NCI-H146 treated with DMSO at 0.1 percent for 48 hours (cell line): ENCODE measurements around the gene KCNQ1.

Experiments used
- DNase-seq: peaks from one replicate; lab custom pipeline; 2025; ENCODE audit not compliant: unreplicated experiment; lab: John Stamatoyannopoulos, UW

The KCNQ1 gene

DNA sequence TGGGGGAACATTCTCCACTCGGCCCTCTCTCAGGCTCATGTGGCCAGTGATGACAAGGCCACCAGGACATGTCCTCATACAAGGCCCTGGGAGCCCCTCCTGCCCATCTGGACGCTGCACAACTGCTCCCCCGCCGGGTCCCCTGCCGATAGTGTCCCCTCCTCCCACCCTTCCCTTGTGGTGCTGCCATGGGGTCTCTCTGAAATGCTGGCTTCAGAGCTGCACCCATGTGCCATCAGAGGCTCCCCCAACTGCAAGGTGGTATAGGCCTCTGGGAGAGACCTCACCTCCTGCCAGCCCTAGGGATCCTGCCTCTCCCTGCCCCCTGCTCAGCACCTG lies 142.0 kb downstream of the KCNQ1 start:
- DNase-seq = no peak

DNA sequence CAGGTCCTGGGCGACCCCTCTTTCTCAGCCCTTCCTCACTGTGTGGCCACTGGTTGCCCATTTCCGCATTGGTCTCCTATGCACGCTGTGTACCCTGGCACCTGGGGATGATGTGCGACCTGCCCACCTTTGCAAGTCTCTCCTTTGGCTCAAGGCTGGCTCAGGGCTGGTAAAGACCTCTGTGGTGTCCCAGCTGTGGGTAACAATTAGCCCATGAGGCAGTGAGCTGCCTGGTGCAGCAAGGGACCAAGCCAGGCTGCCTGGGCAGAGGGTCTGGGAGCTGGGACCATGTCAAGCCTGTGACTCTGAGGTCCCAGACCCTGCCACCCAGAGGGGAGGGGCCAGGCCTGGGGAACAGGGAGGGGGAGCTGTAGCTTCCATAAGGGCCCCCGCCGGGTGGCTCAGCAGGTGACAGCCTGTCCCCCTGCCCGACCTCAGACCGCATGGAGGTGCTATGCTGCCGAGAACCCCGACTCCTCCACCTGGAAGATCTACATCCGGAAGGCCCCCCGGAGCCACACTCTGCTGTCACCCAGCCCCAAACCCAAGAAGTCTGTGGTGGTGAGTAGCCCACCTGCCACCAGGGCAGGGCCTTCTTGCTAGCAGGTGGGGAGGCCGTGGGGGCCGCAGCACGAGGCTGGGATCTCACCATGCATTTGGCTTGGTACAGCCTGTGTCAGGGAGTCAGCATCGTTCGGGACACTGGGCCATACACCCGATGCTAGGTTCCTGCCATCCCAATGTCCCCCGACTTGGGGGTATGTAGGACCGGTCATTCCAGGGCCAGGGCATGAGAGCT lies 142.5 kb downstream of the KCNQ1 start:
- no peak for DNase-seq

DNA sequence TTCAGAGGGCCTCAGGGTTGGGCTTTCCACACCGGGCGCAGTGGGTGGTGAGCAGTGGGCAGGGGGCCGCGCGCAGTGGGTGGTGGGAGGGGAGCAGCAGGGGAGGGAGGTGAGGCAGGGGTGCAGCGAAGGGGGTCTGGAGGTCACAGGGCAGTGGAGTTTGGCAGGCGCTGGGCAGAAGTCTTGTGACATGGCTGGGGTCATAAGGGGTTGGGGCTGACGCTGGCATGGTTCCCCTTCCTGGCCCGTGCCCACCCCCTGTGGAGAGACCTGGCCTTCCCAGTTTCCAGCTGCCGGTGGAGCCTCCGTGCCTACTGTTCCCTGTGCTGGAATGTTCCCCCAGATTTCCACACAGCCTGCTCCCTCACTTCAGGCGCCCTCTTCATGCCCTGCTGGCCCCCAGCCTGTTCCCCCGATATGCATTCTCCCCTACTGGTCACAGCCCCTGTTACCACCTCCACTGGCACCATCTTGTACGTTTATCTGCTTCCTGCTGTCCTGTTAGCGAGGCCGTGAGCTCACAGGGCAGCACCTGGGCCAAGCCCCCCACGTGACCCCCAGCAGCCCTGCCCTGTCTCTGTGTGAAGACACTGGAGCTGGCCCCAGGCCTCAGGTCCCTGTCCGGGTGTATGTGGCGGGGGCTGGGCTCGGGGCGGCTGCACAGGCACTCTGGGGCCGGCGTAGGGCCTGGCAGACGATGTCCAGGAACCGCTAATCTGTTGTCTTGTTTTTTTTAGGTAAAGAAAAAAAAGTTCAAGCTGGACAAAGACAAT lies 143.4 kb downstream of the KCNQ1 start:
- no peak for DNase-seq

DNA sequence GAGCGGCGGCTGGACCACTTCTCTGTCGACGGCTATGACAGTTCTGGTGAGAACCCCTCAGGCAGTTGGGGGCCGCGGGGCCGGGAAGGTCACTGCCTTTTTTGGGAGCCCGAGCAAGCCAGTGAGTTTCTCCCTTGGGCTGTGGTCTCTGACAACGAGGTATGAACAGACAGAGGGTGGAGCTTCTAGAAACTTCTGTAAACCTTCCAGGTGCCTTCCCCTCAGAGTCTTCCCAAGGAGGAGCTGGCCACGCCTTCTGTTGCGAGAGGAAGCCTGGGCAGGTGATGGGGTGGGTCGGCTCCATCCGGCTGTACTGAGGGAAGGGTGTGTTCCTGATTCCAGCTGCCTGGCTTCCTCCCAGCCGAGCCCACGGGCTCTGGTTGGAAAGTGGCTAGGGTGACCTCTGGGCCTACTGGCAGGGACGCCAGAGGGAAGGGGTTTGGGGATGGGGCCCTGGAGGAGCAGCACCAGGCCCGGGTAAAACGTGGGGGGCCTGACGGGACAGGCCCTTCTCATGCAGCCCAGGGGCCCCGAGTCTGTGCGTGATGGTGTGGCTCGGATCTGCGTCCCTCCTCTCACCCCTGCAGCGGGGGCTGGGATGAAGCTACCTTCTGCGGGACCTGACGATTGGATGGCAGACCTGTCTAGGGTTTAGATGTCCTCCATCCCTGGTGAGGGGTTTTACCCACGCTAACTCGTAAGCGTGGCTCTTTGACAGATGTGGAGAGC lies 144.2 kb downstream of the KCNQ1 start:
- no peak for DNase-seq

DNA sequence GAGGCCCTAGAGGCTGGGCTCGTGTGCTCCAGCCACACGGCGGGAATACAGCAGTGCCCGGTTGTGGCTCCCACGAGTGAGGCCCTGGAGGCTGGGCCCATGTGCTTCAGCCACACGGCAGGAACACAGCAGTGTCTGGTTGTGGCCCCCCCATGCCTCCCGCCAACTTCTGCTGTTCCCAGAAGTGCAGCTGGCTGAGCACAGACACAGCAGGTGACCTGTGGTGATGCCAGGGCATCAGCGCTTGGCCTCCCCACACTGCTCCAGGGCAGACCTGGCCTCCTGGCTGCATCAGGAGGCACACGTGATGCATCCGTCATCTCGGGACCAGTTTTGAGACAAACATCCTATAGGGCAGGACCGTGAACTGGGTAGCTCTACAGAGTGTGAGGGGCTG lies 144.7 kb downstream of the KCNQ1 start:
- no peak for DNase-seq

DNA sequence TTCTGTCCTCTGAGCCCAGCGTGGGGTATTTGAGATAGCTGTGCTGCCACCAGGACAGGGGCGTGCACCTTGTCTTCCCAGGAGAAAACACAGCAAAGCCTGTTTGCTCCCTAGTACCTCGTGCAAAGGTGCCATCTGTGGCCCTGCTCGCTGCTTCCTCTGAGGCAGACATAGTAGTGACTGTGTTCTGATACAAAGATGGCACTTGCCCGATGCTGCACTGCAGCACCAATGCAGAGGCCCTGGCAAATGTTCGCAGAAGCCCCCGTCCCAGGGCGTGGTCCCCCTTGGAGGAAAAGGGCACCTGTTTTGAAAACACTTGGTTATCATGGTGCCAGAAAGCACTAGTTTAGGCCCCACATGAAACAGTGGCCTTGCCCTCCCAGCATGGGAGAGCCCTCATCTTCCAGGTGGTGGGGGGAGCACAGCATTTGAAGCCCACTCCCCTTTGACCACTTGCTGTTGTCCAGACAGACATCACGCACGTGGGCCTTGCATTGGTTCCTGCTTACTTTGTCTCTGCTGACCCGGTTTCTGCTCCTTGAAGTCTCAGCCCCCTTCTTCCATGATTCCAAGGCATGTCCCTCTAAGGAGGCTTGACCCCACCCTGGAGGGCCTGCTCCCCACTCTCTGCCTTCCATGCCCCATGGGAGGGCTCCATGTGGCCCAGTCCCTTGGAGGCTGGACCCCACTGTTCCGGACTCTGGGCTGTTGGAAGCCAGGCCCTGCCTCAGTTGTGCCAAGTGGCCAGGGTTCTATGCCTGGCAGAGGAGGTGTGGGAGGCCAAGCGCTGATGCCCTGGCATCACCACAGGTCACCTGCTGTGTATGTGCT lies 145.5 kb downstream of the KCNQ1 start:
- no peak for DNase-seq

DNA sequence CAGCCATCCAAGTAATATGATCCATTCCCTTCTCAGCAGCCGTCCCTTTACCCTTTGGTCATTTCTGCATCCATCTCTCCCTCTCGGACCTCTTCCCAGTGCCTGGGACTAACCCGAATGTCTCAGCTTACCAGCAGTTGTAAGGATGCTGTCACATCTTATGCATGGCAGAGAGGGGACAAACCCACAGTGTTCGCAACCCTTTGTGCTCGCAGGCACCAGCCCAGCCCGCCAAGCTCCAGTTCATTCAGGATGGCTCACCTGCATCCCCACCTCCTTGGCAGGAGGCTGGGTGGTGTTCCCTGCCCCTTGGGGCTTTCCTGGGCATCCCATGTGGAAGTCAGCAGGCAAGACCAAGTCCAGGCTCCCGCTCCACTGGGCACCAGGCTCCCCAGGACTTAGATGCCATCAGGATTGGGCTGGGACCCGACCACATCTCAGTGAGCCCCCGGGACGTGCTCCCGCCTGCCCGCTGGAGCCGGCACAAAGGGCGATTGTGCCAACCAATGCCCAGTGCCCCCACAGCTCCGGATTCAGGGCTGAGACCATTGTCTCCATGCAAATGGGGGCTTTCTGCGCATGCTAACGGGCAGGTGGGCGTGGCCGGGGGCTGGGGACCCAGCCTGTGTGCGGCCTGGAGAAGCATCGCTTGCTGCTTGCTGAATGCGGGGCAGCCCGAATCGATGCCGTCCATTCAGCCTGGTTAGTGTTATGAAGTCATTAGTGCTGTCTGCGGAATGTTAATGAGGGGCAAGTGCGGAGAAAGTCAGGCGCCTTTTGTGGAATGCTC lies 146.4 kb downstream of the KCNQ1 start:
- DNase-seq = no peak

DNA sequence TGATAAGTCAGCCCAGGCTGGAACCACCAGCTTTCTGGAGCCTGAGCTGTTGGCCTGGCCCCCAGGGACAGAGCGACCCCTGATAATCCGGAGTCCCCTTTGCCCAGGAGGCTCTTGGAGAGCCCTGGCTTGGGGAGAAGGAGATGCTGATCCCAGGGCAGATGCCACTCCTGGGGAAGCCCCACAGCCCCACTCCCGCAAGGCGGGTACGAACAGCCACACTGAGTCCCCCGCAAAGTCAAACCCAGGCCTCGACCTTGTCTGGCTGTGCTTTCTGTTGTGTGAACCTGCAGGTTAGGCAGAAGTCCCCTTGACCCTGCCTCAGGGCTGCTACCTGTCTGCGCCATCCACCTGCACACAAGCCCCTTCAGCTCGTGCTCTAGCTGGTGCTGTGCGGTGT lies 147.0 kb downstream of the KCNQ1 start:
- no peak for DNase-seq

DNA sequence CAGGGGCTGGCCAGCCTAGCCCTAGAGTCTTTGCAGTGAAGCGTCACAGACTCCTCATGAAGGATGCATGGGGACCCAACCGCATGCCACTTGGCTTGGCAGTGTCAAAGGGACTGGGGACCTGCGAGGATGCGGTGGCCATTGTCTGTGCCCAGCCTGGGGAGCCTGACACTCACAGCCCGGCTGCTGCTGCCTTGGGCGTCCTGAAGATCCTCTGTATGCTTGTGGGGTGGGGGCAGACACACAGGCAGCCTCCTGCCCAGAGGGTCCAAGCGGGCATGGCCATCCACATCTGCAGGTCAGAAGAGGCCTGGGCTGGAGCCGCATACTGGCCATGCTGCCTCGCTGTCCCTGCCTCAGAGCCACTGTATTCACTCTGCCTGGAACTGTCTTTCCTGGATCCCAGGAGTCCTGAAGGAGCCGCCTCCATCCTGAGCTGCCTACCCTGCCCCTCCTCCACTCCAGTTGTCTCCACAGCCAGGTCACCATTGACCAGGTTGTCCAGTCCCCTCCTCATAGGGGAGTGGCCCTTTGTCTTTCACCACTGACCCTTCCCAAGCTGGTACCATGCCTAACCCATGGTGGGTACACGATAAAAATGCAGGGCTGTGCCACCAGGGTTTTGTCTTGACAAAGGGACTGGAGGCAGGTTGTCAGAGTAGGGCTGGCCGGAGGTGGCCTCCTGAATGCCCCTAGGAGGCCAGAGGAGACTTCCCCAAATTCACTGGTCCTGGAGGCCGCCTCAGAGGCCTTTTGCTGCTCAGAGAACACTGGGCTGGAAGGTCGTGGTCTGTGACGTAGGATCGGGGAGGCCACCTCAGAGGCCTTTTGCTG lies 148.0 kb downstream of the KCNQ1 start:
- no peak for DNase-seq

DNA sequence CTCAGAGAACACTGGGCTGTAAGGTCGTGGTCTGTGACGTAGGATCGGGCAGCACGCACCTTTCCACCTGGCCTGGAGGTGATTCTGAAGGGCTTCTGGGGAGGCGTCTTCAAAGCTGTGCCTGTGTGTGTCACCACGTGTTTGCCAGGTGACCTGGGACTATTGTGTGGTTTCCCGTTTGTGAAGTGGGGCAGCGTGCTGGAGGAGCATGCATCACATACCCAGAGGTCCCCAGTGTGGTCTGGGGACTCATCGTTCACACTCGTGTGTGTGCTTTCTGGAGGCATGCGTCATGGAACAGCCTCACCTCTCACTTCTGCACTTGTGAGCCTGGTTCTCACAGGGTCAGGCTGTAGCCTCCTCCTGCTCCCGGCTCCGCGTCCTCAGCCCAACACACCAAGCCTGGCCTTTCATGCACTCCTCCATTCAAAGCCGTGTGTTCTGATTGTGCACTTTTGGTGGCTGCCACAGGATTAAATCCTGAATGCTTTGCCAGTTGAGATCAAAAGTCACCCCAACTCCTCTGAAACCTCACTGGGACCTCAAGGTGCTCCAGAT lies 148.7 kb downstream of the KCNQ1 start:
- no peak for DNase-seq

DNA sequence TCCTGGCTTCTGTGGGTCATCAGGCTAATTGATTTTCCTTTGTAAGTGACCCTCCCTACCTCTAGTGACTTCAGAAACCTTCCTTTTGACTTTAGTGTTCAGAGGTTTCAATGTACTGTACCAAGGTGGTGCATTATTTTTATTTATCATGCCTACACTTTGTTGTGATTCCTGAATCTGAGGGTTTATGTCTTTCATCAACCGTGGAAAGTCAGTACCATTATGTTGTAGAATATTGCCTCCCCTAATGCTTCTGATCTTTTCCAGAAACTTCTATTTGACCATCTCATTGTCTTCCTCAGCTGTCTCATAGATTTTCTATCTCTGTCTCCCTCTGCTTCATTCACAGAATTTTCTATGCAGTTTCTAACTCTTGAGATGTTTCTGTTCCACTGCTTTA lies 149.5 kb downstream of the KCNQ1 start:
- DNase-seq = no peak

DNA sequence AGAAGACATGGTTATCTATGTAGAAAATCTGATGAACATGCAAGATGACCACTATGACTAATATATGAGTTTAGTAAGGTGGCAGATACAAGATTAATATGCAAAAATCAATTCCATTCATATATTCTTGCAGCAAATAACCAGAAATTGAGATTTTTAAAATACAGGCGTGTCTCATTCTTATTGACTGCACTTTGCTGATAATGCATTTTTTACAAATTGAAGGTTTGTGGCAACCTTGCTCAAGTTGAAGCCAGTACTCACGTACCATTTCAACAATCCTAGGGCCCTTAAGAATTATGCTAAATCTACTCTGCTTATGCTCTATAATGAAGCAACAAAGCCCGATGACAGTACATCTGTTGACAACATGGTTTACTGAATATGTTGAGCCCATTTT lies 150.4 kb downstream of the KCNQ1 start:
- DNase-seq = no peak

DNA sequence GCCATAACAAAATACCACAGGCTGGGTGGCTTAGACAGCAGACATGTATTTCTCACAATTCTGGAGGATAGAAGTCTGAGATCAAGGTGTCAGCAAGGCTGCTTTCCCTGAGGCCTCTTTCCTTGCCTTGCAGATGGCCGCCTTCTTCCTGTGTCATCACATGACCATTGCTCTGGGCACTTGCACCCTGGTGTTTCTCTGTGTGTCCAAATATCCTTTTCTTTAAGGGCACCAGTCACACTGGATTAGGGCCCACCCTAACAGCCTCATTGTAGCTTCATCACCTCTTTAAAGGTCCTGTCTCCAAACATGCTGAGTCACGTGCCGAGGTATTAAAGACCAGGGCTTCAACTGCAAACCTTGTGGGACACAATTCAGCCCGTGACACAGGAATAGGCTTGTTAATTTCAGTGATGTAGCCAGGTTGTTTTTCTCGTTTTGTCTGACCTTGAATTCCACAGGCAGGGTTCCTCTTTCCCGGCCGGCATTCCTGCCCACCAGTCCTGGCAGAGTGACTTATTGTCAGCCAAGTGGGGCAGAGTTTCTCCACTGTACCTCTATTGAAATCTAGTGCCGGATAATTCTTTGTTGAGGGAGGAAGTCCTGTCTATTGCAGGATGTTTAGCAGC lies 154.9 kb downstream of the KCNQ1 start:
- DNase-seq = no peak

DNA sequence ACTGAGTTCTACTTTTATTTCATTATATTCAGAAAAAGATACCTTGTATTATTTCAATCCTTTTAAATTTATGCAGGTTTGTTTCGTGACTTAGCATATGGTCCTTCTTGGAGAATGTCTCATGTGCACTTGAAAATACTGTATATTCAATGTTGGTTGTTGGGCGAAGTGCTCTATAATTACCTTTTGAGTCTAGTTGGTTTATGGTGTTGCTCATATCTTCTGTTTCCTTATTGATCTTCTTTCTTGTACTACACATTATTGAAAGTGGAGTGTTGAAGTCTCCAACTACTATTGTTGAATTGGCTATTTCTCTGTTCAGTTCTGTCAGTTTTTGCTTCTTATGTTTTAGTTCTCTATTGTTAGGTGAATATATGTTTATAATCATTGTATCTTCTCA lies 164.5 kb downstream of the KCNQ1 start:
- no peak for DNase-seq

DNA sequence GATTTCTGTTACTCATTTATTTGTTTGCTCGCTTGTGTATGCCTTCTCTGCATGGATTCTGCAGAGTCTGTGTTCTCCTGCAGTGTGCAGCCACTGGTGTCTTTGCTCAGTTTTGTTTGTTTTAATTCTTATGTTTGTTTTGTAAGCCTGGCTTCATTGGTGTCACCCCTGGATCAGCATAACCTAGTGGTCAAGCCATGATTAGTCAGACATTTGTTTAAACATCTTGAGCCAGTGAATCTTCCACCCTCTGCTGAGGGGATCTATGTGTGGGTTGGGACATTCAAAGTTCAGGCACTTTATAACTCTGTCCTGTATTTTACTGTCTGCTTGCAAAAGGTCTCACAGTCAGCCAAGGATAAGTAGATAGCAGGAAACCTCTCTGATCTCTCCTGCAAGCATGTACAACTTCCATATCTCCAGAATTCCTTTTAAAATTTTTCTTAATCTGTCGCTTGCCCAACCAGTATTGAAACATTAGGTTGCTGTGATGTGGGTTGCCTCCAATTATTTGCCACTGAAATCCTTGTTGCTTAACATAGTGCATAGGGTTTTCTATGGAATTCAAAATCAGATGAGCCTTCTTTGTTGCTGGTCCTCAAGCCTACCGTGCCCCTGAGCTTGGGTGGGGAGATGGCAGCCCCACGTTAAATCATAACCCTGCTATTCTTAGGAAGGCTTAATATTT lies 168.2 kb downstream of the KCNQ1 start:
- DNase-seq = peak; percentile 31

DNA sequence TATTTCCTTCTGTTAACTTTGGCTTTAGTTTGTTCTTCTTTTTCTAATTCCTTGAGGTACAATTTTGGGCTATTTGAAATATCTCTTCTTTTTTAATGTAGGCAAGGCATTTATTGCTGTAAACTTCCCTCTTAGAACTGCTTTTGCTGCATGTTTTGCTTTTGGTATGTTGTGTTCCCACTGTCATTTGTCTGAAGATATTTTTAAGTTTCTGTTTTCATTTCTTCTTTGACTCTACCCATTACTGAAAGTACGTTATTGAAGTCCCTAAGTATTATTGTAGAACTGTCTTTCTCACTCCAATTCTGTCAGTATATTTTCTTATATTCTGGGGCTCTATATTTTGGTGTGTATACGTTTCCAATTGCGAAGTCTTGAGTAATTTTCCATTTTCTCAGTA lies 177.1 kb downstream of the KCNQ1 start:
- no peak for DNase-seq

DNA sequence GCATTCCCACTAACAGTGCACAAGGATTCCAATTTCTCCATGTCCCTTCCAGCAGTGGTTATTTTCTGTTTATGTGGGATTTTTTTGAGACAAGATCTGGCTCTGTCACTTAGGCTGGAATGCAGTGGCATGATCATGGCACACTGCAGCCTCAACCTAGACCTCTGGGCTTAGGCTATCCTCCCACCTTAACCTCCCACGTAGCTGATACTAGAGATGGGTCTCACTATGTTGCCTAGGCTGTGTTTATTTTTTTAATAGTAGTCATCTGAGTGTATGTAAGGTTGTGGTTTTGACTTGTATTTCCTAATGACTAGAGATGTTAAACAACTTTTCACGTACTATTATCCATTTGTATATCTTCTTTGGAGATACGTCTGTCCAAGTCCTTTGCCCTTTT lies 180.4 kb downstream of the KCNQ1 start:
- no peak for DNase-seq

DNA sequence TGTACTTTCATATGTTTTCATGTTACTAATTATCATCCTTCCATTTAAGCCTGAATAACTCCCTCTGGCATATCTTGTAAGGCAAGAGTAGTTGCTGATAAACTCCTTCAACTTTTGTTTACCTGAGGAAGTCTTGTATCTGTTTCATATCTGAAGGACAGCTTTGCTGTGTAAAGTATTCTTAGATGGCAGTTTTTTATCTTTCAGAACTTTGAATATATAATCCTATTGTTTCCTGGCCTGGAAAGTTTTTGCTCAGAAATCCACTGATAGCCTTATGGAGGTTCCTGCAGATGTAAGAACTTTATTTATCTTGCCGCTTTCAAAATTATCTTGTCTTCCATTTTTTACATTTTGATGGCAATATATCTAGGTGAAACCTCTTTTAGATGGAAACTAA lies 185.9 kb downstream of the KCNQ1 start:
- no peak for DNase-seq
